ENCODE data around the gene ZFR.

Gene ZFR

GRCh38 chr5:32420506-32420905 is 24.0 kb downstream of the ZFR start:
- no peak for DNase-seq (ENCODE audit: low read depth)
- H3K4me3 ChIP-seq (ENCODE audit: low read depth, low read length): no peak overlapping the region
- TF ChIP-seq MYC (IDR thresholded peaks at IDR 0.05; ENCODE audit: low read depth, low read length) (no peak), POLR2A (IDR thresholded peaks at IDR 0.05; ENCODE audit: extremely low read depth, insufficient read length) (no peak), CTCF (IDR thresholded peaks at IDR 0.05; ENCODE audit: low read depth, low read length) (no peak), MAX (IDR thresholded peaks at IDR 0.05; ENCODE audit: low read depth, low read length) (no peak)

- TF ChIP-seq MYC (IDR thresholded peaks at IDR 0.05; ENCODE audit: low read depth, low read length): no peak
- TF ChIP-seq MAX (IDR thresholded peaks at IDR 0.05; ENCODE audit: low read depth, low read length): no peak
- no peak for TF ChIP-seq CTCF (IDR thresholded peaks at IDR 0.05; ENCODE audit: low read depth, low read length)
- TF ChIP-seq POLR2A (IDR thresholded peaks at IDR 0.05; ENCODE audit: extremely low read depth, insufficient read length): no peak
- DNase-seq (ENCODE audit: low read depth): no peak
- no peak overlapping the region for H3K4me3 ChIP-seq (ENCODE audit: low read depth, low read length)
Observed at GRCh38 chr5:32419791-32420190, 24.7 kb downstream of the ZFR start.

- TF ChIP-seq POLR2A (IDR thresholded peaks at IDR 0.05; ENCODE audit: extremely low read depth, insufficient read length): no peak
- no peak for TF ChIP-seq MAX (IDR thresholded peaks at IDR 0.05; ENCODE audit: low read depth, low read length)
- TF ChIP-seq MYC (IDR thresholded peaks at IDR 0.05; ENCODE audit: low read depth, low read length): no peak
- no peak for TF ChIP-seq CTCF (IDR thresholded peaks at IDR 0.05; ENCODE audit: low read depth, low read length)
- DNase-seq (ENCODE audit: low read depth): no peak
- H3K4me3 ChIP-seq (ENCODE audit: low read depth, low read length): no peak overlapping the region
Observed at GRCh38 chr5:32413466-32414263, 30.9 kb downstream of the ZFR start.

GRCh38 chr5:32410630-32411029 is 33.9 kb downstream of the ZFR start:
- TF ChIP-seq MAX (IDR thresholded peaks at IDR 0.05; ENCODE audit: low read depth, low read length) (no peak), CTCF (IDR thresholded peaks at IDR 0.05; ENCODE audit: low read depth, low read length) (no peak), POLR2A (IDR thresholded peaks at IDR 0.05; ENCODE audit: extremely low read depth, insufficient read length) (no peak), MYC (IDR thresholded peaks at IDR 0.05; ENCODE audit: low read depth, low read length) (no peak)
- no peak overlapping the region for H3K4me3 ChIP-seq (ENCODE audit: low read depth, low read length)
- DNase-seq (ENCODE audit: low read depth): no peak

GRCh38 chr5:32406650-32407049 is 37.9 kb downstream of the ZFR start:
- no peak for TF ChIP-seq POLR2A (IDR thresholded peaks at IDR 0.05; ENCODE audit: extremely low read depth, insufficient read length)
- TF ChIP-seq MAX (IDR thresholded peaks at IDR 0.05; ENCODE audit: low read depth, low read length): no peak
- no peak for TF ChIP-seq CTCF (IDR thresholded peaks at IDR 0.05; ENCODE audit: low read depth, low read length)
- TF ChIP-seq MYC (IDR thresholded peaks at IDR 0.05; ENCODE audit: low read depth, low read length): no peak
- no peak for DNase-seq (ENCODE audit: low read depth)
- no peak overlapping the region for H3K4me3 ChIP-seq (ENCODE audit: low read depth, low read length)

Data from NB4 (cell line).